Measurements from ENCODE around the gene TAS2R43. TPM values are rescaled to one million over a fixed set of nuclear protein-coding genes. Genes with fewer than 3 reads are reported as not detected.

TAS2R43 gene
- total RNA-seq, 2 experiments from 2014 or later, result 2.3 to 3.1 TPM

DNA sequence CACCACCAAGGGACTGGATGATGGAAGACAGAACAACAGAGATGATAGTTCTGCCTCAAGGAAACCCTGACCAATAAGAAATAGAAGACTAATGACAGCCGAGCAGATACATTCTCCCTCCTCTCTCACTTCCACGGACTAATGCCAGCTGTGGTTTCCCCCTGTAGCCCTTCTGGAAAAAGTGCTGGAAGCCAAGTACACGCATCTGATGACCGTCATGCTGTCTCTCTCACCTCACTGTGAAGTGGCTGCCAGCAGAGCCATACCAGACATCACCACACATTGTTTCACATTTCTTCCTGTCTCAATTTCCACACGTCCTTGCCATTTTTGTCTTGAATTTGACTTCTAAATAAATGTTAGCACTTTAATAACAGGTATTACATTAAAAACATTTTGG is 2.9 kb downstream of the TAS2R43 start:
- POLR2A ChIA-PET, result no interaction called here
- intact Hi-C loops (cut with DNase I, micrococcal nuclease), result no loop called here
- H3K36me3 ChIP-seq (ENCODE audit: insufficient read depth, low read length), result no peaks in the 10 kb centered on the region

DNA sequence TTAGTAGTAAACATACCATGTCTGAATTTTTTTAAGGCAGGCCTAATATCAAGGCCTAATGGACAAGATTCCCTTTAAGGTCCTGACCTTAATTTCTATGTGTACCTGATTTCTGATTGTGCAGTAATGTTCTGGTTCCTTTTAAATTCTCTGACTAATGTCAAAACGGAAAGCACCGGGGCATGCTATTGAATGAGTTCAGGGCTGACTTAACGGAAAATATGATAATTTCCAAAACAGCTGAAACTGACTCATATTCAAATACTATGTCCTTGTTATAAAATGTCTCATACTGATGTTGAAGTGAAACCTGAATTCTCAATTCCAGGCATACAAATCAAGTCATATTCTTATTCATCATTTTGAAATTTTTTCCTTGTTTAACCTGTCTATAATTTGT is 6.7 kb downstream of the TAS2R43 start:
- Histone ChIP-seq H3K4me1 (ENCODE audit: insufficient read depth, low read length) (no peaks in the 10 kb centered on the region), H3K27me3 (ENCODE audit: control insufficient read depth in 1 of 2, insufficient read depth in 2 of 2, low read length in 2 of 2) (no peaks in the 10 kb centered on the region), H3K36me3 (ENCODE audit: insufficient read depth, low read length) (no peaks in the 10 kb centered on the region), H3K4me3 (ENCODE audit: low read length) (no peak overlapping the region), H3K9me3 (ENCODE audit: control insufficient read depth in 1 of 2, insufficient read depth in 1 of 2, low read length in 2 of 2) (no peaks in the 10 kb centered on the region), H3K27ac (ENCODE audit: low read depth in 1 of 2, low read length in 2 of 2) (no peak overlapping the region)
- intact Hi-C loops (cut with DNase I, micrococcal nuclease), result no loop called here
- H3K27me3 Mint-ChIP-seq, result no peaks in the 10 kb centered on the region
- ATAC-seq (ENCODE audit: poor library complexity) (no peak), DNase-seq (no peak)
- no peak overlapping the region for H3K27ac Mint-ChIP-seq
- H3K4me3 Mint-ChIP-seq, result no peak overlapping the region
- TF ChIP-seq, protein P1, sequence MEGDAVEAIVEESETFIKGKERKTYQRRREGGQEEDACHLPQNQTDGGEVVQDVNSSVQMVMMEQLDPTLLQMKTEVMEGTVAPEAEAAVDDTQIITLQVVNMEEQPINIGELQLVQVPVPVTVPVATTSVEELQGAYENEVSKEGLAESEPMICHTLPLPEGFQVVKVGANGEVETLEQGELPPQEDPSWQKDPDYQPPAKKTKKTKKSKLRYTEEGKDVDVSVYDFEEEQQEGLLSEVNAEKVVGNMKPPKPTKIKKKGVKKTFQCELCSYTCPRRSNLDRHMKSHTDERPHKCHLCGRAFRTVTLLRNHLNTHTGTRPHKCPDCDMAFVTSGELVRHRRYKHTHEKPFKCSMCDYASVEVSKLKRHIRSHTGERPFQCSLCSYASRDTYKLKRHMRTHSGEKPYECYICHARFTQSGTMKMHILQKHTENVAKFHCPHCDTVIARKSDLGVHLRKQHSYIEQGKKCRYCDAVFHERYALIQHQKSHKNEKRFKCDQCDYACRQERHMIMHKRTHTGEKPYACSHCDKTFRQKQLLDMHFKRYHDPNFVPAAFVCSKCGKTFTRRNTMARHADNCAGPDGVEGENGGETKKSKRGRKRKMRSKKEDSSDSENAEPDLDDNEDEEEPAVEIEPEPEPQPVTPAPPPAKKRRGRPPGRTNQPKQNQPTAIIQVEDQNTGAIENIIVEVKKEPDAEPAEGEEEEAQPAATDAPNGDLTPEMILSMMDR (IDR thresholded peaks at IDR 0.05), result no peak
- peaks cover 6% of the 10 kb centered on the region for H3K9me3 Mint-ChIP-seq
- H3K36me3 Mint-ChIP-seq (ENCODE audit: low read depth), result peaks cover 68% of the 10 kb centered on the region
- ChIA-PET CTCF (no interaction called here), POLR2A (interaction anchor here (0.6 kb wide), 1 partner anchor 143 kb away, joined by 3 read pairs; no protein-coding TSS in a partner anchor)
- H3K4me1 Mint-ChIP-seq (ENCODE audit: low read depth), result peaks cover 15% of the 10 kb centered on the region

More for the DNA sequence above, 2.9 kb downstream of the TAS2R43 start:
- Histone ChIP-seq H3K4me1 (ENCODE audit: insufficient read depth, low read length) (no peaks in the 10 kb centered on the region), H3K9me3 (ENCODE audit: control insufficient read depth in 1 of 2, insufficient read depth in 1 of 2, low read length in 2 of 2) (no peaks in the 10 kb centered on the region), H3K27ac (ENCODE audit: low read depth in 1 of 2, low read length in 2 of 2) (no peak overlapping the region), H3K27me3 (ENCODE audit: control insufficient read depth in 1 of 2, insufficient read depth in 2 of 2, low read length in 2 of 2) (no peaks in the 10 kb centered on the region), H3K4me3 (ENCODE audit: low read length) (no peak overlapping the region)
- Mint-ChIP-seq H3K4me1 (ENCODE audit: low read depth) (peaks cover 22% of the 10 kb centered on the region), H3K27ac (no peak overlapping the region), H3K27me3 (no peaks in the 10 kb centered on the region), H3K4me3 (no peak overlapping the region), H3K9me3 (no peaks in the 10 kb centered on the region), H3K36me3 (ENCODE audit: low read depth) (peaks cover 66% of the 10 kb centered on the region)
- CTCF ChIA-PET, result no interaction called here
- DNase-seq (no peak), ATAC-seq (ENCODE audit: poor library complexity) (no peak)
- TF ChIP-seq, protein P1 (IDR thresholded peaks at IDR 0.05), result no peak

DNA sequence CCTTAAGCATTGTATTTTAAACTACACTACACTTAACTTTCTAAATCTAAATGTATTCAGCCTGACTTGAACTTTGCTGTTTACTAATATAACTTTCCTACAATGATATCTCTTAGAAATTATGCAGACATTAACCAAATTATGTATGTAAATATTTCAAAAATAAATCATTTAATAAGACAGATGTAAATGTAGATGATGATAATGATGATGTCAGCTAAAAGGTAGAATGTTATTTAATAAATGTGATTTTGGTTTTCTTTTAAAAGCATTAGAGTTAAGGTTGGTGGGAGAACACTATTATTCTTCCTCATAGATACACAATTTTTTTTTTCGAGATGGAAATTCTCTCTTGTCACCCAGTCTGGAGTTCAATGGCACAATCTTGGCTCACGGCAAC is 10.1 kb downstream of the TAS2R43 start:
- Histone ChIP-seq H3K4me1 (ENCODE audit: insufficient read depth, low read length) (no peaks in the 10 kb centered on the region), H3K9me3 (ENCODE audit: control insufficient read depth in 1 of 2, insufficient read depth in 1 of 2, low read length in 2 of 2) (no peaks in the 10 kb centered on the region), H3K27ac (ENCODE audit: low read depth in 1 of 2, low read length in 2 of 2) (no peak overlapping the region), H3K36me3 (ENCODE audit: insufficient read depth, low read length) (no peaks in the 10 kb centered on the region), H3K4me3 (ENCODE audit: low read length) (no peak overlapping the region), H3K27me3 (ENCODE audit: control insufficient read depth in 1 of 2, insufficient read depth in 2 of 2, low read length in 2 of 2) (no peaks in the 10 kb centered on the region)
- DNase-seq, result no peak
- Mint-ChIP-seq H3K4me1 (ENCODE audit: low read depth) (peaks cover 31% of the 10 kb centered on the region), H3K9me3 (peaks cover 8% of the 10 kb centered on the region), H3K4me3 (no peak overlapping the region), H3K36me3 (ENCODE audit: low read depth) (peaks cover 62% of the 10 kb centered on the region), H3K27me3 (no peaks in the 10 kb centered on the region), H3K27ac (no peak overlapping the region)
- no peak for ATAC-seq (ENCODE audit: poor library complexity)
- TF ChIP-seq, protein P1 (IDR thresholded peaks at IDR 0.05), result no peak
- POLR2A ChIA-PET, result interaction anchor here (1.3 kb wide), 1 partner anchor 89 kb away, joined by 3 read pairs; the partner anchor contains the start of gene SMIM10L1
- intact Hi-C loops (cut with DNase I, micrococcal nuclease), result no loop called here
- CTCF ChIA-PET, result no interaction called here
